Right ventricle myocardium inferior (tissue), 1 donor: ENCODE data around the gene USO1. TPM values are rescaled to one million over a fixed set of nuclear protein-coding genes. Genes with fewer than 3 reads are reported as not detected.
"Not testable (repeated sequence)": the region's sequence is repeated elsewhere in the genome, so short reads cannot be mapped to it uniquely, and the experiment has no call there.

ENCODE experiments used
- ATAC-seq: fragments of 200-7000 bp; cut with Tn5 transposase; one replicate; pipeline ENCODE4 v1.9.1; 2020; ENCODE audit warnings: mild to moderate bottlenecking, moderate library complexity
- DNase-seq: peaks from one replicate; pipeline ENCODE4 v3.0.0; 2021; ENCODE audit errors: missing footprints
- intact Hi-C: fragments of 100-400 bp; cut with DNase I; formaldehyde crosslinking; loops from one replicate; pipeline ENCODE4 v1.11.0; 2022
- total RNA-seq: library from RNA; stranded (reverse); fragmentation: NEBNext Ultra II Directional; extraction: Animal tissue kit (Norgen Biotek cat#: 25700); gene quantifications from one replicate; pipeline ENCODE4 v1.2.1, GENCODE V29; 2021
- donor health status: DM: no; HTN: yes; CAD: no; lungs with severe emphysema.

USO1 gene
- total RNA-seq, 1 donor from 2014 or later: 85.0 TPM

- no peak for DNase-seq
- peak; percentile 44 for ATAC-seq
- intact Hi-C loops: no loop called here
Measured at GRCh38 chr4:75737398-75737797, 13.0 kb downstream of the USO1 start.

GRCh38 chr4:75741027-75741426, 16.6 kb downstream of the USO1 start:
- ATAC-seq (no peak), DNase-seq (no peak)
- intact Hi-C loops: no loop called here

GRCh38 chr4:75742451-75742850, 18.1 kb downstream of the USO1 start:
- no peak for DNase-seq
- intact Hi-C loops: no loop called here
- no peak for ATAC-seq

- intact Hi-C loops: no loop called here
- DNase-seq (no peak), ATAC-seq (peak; percentile 71)
Measured at GRCh38 chr4:75745161-75745560, 20.8 kb downstream of the USO1 start.

- DNase-seq: no peak
- no peak for ATAC-seq
- intact Hi-C loops: no loop called here
Measured at GRCh38 chr4:75745721-75746199, 21.4 kb downstream of the USO1 start.

GRCh38 chr4:75752637-75753036, 28.3 kb downstream of the USO1 start:
- ATAC-seq: no peak
- intact Hi-C loops: no loop called here
- no peak for DNase-seq

GRCh38 chr4:75769036-75769435, 44.7 kb downstream of the USO1 start:
- intact Hi-C loops: no loop called here
- DNase-seq (no peak), ATAC-seq (no peak)

- intact Hi-C loops: no loop called here
- DNase-seq: no peak
- no peak for ATAC-seq
Measured at GRCh38 chr4:75771607-75772006, 47.2 kb downstream of the USO1 start.

- intact Hi-C loops: no loop called here
- no peak for ATAC-seq
Measured at GRCh38 chr4:75777589-75777988, 53.2 kb downstream of the USO1 start.

GRCh38 chr4:75779105-75779757, 54.9 kb downstream of the USO1 start:
- ATAC-seq: no peak
- no peak for DNase-seq
- intact Hi-C loops: no loop called here

More at GRCh38 chr4:75777589-75777988, 53.2 kb downstream of the USO1 start:
- no peak for DNase-seq

- ATAC-seq (no peak), DNase-seq (no peak)
- intact Hi-C loops: no loop called here
Measured at GRCh38 chr4:75781305-75781704, 56.9 kb downstream of the USO1 start.

- intact Hi-C loops: no loop called here
- ATAC-seq (no peak), DNase-seq (no peak)
Measured at GRCh38 chr4:75786526-75786925, 62.1 kb downstream of the USO1 start.

GRCh38 chr4:75786938-75787337, 62.6 kb downstream of the USO1 start:
- DNase-seq: no peak
- no peak for ATAC-seq
- intact Hi-C loops: no loop called here

GRCh38 chr4:75790024-75790423, 65.6 kb downstream of the USO1 start:
- no peak for ATAC-seq
- DNase-seq: no peak
- intact Hi-C loops: no loop called here

- ATAC-seq (no peak), DNase-seq (no peak)
- intact Hi-C loops: no loop called here
Measured at GRCh38 chr4:75800972-75801371, 76.6 kb downstream of the USO1 start.

- intact Hi-C loops, ATAC-seq, DNase-seq: not testable (repeated sequence)
Measured at GRCh38 chr4:75806035-75806434, 81.7 kb downstream of the USO1 start.

- intact Hi-C loops: no loop called here
- DNase-seq (no peak), ATAC-seq (no peak)
Measured at GRCh38 chr4:75817901-75818300, 93.5 kb downstream of the USO1 start.

GRCh38 chr4:75819121-75819520, 94.7 kb downstream of the USO1 start:
- DNase-seq (no peak), ATAC-seq (no peak)
- intact Hi-C loops: no loop called here

- intact Hi-C loops: no loop called here
- DNase-seq (no peak), ATAC-seq (no peak)
Measured at GRCh38 chr4:75820197-75820596, 95.8 kb downstream of the USO1 start.

GRCh38 chr4:75820676-75821075, 96.3 kb downstream of the USO1 start:
- no peak for ATAC-seq
- intact Hi-C loops: no loop called here
- DNase-seq: no peak

- no peak for ATAC-seq
- DNase-seq: no peak
- intact Hi-C loops: no loop called here
Measured at GRCh38 chr4:75821216-75821615, 96.8 kb downstream of the USO1 start.
